ENCODE data around the gene AKAP7. TPM values are rescaled to one million over a fixed set of nuclear protein-coding genes. Genes with fewer than 3 reads are reported as not detected.

The AKAP7 gene
- polyA plus RNA-seq, 1 of the 3 experiments (the other 2 are of a cell fraction), result 0.58 TPM

- Histone ChIP-seq H4K20me1 (ENCODE audit: insufficient read depth) (no peaks in the 10 kb centered on the region), H3K27ac (ENCODE audit: low read depth in 2 of 2, low read length in 1 of 2) (no peak overlapping the region), H3F3A (replicated peaks; ENCODE audit: insufficient read depth) (no peaks in the 10 kb centered on the region), H3K4me3 (ENCODE audit: low read depth in 2 of 2, low read length in 1 of 2) (no peak overlapping the region), H3K4me1 (ENCODE audit: control insufficient read depth in 1 of 2, insufficient read depth in 2 of 2, low read depth in 1 of 2, low read length in 1 of 2) (peaks cover 0 to under 1% of the 10 kb centered on the region in 2 experiments; a peak in 1 of 4 replicates), H3K9me2 (no peaks in the 10 kb centered on the region), H3K4me2 (no peak overlapping the region), H3K36me3 (replicated peaks in 1 of 2; ENCODE audit: control insufficient read depth in 1 of 2, insufficient read depth in 2 of 2, low read length in 1 of 2) (no peaks in the 10 kb centered on the region), H2AFZ (ENCODE audit: low read depth) (no peak overlapping the region), H3K9ac (no peak overlapping the region), H3K79me2 (ENCODE audit: insufficient read depth) (no peaks in the 10 kb centered on the region), H3K9me3 (no peaks in the 10 kb centered on the region), H3K27me3 (ENCODE audit: insufficient read depth) (no peaks in the 10 kb centered on the region)
- TF ChIP-seq NRF1 (IDR thresholded peaks at IDR 0.05; ENCODE audit: low read depth, low read length), result no peak
- TF ChIP-seq ELF1 (IDR thresholded peaks at IDR 0.05), result no peak
- no peak for TF ChIP-seq POLR2AphosphoS5 (IDR thresholded peaks at IDR 0.05; ENCODE audit: low read depth, low read length)
- no peak for TF ChIP-seq PBX3 (IDR thresholded peaks at IDR 0.05)
- TF ChIP-seq USF2 (IDR thresholded peaks at IDR 0.05; ENCODE audit: borderline replicate concordance, low read depth, low read length), result no peak
- no peak for TF ChIP-seq IRF3 (IDR thresholded peaks at IDR 0.05; ENCODE audit: low read depth, low read length)
- no peak for TF ChIP-seq MAX (IDR thresholded peaks at IDR 0.05; ENCODE audit: low read depth)
- no peak for TF ChIP-seq MXI1 (IDR thresholded peaks at IDR 0.05; ENCODE audit: low read depth, low read length)
- no peak for TF ChIP-seq EZH2phosphoT487 (IDR thresholded peaks at IDR 0.05; ENCODE audit: borderline replicate concordance, low read depth)
- no peak for TF ChIP-seq RFX5 (IDR thresholded peaks at IDR 0.05; ENCODE audit: low read length)
- no peak for TF ChIP-seq SMC3 (IDR thresholded peaks at IDR 0.05; ENCODE audit: low read depth, low read length)
- TF ChIP-seq RAD21 (IDR thresholded peaks at IDR 0.05; ENCODE audit: low read length), result no peak
- no peak for TF ChIP-seq GABPA (IDR thresholded peaks at IDR 0.05; ENCODE audit: low read depth)
- TF ChIP-seq GATA2 (CRISPR knock-in tag; IDR thresholded peaks at IDR 0.05), result no peak
- 42% methylated on average over 2 of the region's 2 CpGs for whole genome bisulfite sequencing (ENCODE audit: low lambda C conversion rate)
- POLR2A ChIA-PET, result no interaction called here
- DNase-seq, result no peak
- CTCF ChIA-PET, result interaction anchor here (0.6 kb wide), 1 partner anchor 636 kb away, joined by 3 read pairs; no protein-coding TSS in a partner anchor
These were observed 151.3 kb downstream of the AKAP7 start for GRCh38 chr6:131286469-131287040.

GRCh38 chr6:131288214-131288613 is 152.9 kb downstream of the AKAP7 start:
- WGBS (ENCODE audit: low lambda C conversion rate), result 38% methylated on average over 2 of the region's 2 CpGs
- Histone ChIP-seq H3K4me2 (no peak overlapping the region), H3K27ac (ENCODE audit: low read depth in 2 of 2, low read length in 1 of 2) (no peak overlapping the region), H3K4me3 (ENCODE audit: low read depth in 2 of 2, low read length in 1 of 2) (no peak overlapping the region), H3K9ac (no peak overlapping the region), H2AFZ (ENCODE audit: low read depth) (no peak overlapping the region), H3K9me3 (no peaks in the 10 kb centered on the region), H3K27me3 (ENCODE audit: insufficient read depth) (no peaks in the 10 kb centered on the region), H3K79me2 (ENCODE audit: insufficient read depth) (no peaks in the 10 kb centered on the region), H3F3A (replicated peaks; ENCODE audit: insufficient read depth) (no peaks in the 10 kb centered on the region), H3K9me2 (no peaks in the 10 kb centered on the region), H4K20me1 (ENCODE audit: insufficient read depth) (no peaks in the 10 kb centered on the region), H3K36me3 (replicated peaks in 1 of 2; ENCODE audit: control insufficient read depth in 1 of 2, insufficient read depth in 2 of 2, low read length in 1 of 2) (no peaks in the 10 kb centered on the region), H3K4me1 (ENCODE audit: control insufficient read depth in 1 of 2, insufficient read depth in 2 of 2, low read depth in 1 of 2, low read length in 1 of 2) (no peaks in the 10 kb centered on the region)
- DNase-seq, result no peak
- POLR2A ChIA-PET, result no interaction called here
- CTCF ChIA-PET, result no interaction called here
- TF ChIP-seq RFX5 (IDR thresholded peaks at IDR 0.05; ENCODE audit: low read length) (no peak), POLR2AphosphoS5 (IDR thresholded peaks at IDR 0.05; ENCODE audit: low read depth, low read length) (no peak), EZH2phosphoT487 (IDR thresholded peaks at IDR 0.05; ENCODE audit: borderline replicate concordance, low read depth) (no peak), FOSL2 (IDR thresholded peaks at IDR 0.05; ENCODE audit: borderline replicate concordance, low read depth) (no peak), MAX (IDR thresholded peaks at IDR 0.05; ENCODE audit: low read depth) (no peak), JUND (IDR thresholded peaks at IDR 0.05) (no peak), CTCF (IDR thresholded peaks at IDR 0.05) (no peak), YY1 (IDR thresholded peaks at IDR 0.05; ENCODE audit: low read depth) (no peak), SMC3 (IDR thresholded peaks at IDR 0.05; ENCODE audit: low read depth, low read length) (no peak), RCOR1 (IDR thresholded peaks at IDR 0.05; ENCODE audit: low read length) (no peak), TCF12 (IDR thresholded peaks at IDR 0.05) (no peak), EP300 (IDR thresholded peaks at IDR 0.05; ENCODE audit: borderline replicate concordance in 1 of 2, low read depth in 1 of 2, low read length in 1 of 2) (no peak), RAD21 (IDR thresholded peaks at IDR 0.05; ENCODE audit: low read length) (no peak), NFIC (IDR thresholded peaks at IDR 0.05; ENCODE audit: borderline replicate concordance) (no peak), ELF1 (IDR thresholded peaks at IDR 0.05) (no peak), GATA2 (CRISPR knock-in tag; IDR thresholded peaks at IDR 0.05) (no peak)
